A673 (cell line): ENCODE data around the gene TENM3.

Source experiments
- EZH2 ChIP-seq: fragments of 200-600 bp; sonication (generic); IDR thresholded peaks from 2 replicates; pipeline ENCODE4 v1.6.1; 2017; ENCODE audit warnings: borderline replicate concordance, low read depth, mild to moderate bottlenecking, mixed read lengths, antibody characterized with exemption, low read length; ENCODE audit not compliant: poor library complexity, severe bottlenecking
- TF ChIP-seq, protein P1 (sequence below): fragments of 300-800, 200-600 bp; sonication (generic); conservative IDR thresholded peaks from 2 replicates; pipeline ENCODE4 v1.5.1; 2017; ENCODE audit warnings: low read depth, mild to moderate bottlenecking, antibody characterized with exemption, low read length, moderate library complexity, mixed read lengths

DNA sequence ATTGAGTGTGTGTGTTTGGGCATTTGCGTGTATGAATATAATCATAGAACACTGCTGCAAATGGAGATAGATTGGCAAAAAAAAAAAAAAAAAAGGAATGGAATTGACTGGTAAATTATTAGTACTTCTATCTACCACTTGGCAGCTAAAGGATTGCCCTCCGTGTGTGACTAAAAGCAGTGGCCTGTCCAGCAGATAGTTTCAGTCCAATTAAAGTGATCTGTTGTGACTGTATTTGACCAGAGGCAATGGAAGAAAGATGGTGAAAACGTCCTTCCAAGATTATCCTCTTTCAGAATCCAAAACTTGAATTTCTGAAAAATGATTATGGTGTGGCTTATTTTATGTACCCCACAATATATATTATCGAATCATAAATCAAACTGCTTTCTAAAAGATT is 19.5 kb upstream of the TENM3 start:
- TF ChIP-seq, protein P1, sequence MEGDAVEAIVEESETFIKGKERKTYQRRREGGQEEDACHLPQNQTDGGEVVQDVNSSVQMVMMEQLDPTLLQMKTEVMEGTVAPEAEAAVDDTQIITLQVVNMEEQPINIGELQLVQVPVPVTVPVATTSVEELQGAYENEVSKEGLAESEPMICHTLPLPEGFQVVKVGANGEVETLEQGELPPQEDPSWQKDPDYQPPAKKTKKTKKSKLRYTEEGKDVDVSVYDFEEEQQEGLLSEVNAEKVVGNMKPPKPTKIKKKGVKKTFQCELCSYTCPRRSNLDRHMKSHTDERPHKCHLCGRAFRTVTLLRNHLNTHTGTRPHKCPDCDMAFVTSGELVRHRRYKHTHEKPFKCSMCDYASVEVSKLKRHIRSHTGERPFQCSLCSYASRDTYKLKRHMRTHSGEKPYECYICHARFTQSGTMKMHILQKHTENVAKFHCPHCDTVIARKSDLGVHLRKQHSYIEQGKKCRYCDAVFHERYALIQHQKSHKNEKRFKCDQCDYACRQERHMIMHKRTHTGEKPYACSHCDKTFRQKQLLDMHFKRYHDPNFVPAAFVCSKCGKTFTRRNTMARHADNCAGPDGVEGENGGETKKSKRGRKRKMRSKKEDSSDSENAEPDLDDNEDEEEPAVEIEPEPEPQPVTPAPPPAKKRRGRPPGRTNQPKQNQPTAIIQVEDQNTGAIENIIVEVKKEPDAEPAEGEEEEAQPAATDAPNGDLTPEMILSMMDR, result no peak
- TF ChIP-seq EZH2, result no peak
